ENCODE data around the gene MCC.

DNA sequence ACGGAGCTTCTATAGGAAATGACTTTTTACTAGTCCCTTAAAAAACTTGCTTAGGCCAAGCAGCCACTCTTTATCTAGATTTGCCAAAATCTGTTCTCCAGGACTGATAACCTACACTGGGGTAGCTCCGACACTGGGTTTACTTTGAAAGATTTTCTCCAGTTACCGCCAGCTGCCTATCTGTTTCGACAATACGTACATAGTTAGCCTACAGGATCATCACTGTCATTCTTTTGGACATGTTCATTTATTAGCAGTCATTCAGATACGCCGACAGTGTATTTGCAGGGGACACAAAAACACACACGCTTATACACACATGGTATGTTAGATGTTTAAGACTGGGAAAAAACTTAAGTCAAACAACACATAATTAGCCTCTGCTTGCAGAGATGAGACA, 286.0 kb downstream of the MCC start:
- TF ChIP-seq CTCF (optimal IDR thresholded peaks at IDR 0.05 in 1 of 3, IDR thresholded peaks at IDR 0.05 in 1 of 3, conservative IDR thresholded peaks at IDR 0.05 in 1 of 3; ENCODE audit: extremely low read depth in 1 of 3, insufficient read depth in 2 of 3, low read length in 3 of 3) (no peak), EZH2 (IDR thresholded peaks at IDR 0.05; ENCODE audit: low read length) (no peak)
